Middle frontal gyrus (tissue), 1 donor: ENCODE data around the gene PCDHGC5.
A peak's percentile ranks its signal among the peaks of the same experiment; 100 is the strongest.

Experiments used
- DNase-seq: peaks from one replicate; pipeline ENCODE4 v3.0.0-alpha.2; 2015; ENCODE audit warnings: low spot score; ENCODE audit errors: extremely low spot score

The PCDHGC5 gene

DNA sequence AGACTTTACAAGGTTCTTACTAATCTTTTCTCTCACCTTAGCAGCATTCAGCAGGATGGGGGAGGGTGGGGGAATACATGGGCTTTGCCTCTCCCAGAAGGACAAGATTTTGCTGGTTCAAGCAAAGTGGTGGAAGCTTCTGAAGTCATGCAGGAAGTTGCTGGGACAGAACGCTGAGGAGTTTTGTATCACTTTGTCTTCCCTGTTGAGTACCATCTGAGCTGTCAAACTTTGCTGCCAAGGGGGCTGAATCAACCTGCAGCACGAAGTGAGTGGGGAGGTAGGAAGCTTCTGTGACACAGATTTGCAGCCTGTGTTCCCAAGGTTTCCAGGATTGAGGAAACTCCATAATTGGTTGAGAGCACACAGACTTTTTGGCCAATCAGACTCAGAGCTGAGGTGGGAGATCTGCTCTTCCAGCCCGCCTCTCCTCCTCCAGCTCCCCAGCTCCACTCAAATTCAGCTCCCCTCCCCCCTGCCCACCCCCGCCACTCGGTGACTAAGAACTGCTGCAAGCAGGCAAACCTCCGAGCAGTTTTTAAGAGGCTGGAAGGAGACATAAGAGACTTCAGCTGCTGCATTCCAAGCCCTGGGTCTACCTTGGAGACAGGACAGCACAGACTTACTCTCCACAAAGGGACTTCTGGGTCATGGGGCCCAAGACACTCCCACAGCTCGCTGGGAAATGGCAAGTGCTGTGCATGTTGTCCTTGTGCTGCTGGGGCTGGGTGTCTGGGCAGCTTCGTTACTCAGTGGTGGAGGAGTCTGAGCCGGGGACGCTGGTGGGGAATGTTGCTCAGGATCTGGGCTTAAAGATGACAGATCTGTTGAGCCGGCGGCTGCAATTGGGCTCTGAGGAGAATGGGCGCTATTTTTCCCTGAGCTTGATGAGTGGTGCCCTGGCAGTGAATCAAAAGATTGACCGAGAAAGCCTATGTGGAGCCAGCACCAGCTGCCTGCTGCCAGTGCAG, at the start of gene PCDHGC5:
TSS of gene PCDHGC5 (plus strand) at position 491 of the 971 bp plus-strand sequence. CDS start at position 651, 160 bp downstream.
- DNase-seq, result peak; percentile 63

GRCh38 chr5:141439411-141440141, 49.3 kb upstream of the PCDHGC5 start:
- DNase-seq, result no peak

GRCh38 chr5:141440341-141440740, 48.5 kb upstream of the PCDHGC5 start:
- DNase-seq, result no peak

GRCh38 chr5:141441571-141442170, 47.2 kb upstream of the PCDHGC5 start:
- DNase-seq, result no peak

DNA sequence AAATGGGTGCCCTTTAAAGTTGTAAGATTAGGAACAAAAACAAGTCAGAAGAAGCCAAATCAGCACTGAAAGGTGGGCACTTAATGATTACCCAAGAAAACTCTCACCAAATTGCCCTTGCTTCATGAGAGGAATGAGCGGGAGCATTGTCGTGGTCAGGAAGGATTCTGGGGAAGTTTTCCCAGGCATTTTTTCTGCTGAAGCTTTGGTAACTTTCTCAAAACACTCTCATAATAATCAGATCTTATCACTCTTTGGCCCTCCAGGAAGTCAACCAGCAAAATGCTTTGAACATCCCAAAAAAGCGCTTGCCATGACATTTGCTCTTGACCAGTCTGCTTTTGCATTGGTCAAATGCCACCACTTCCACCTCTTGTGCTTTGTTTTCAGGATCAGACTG, 23.5 kb upstream of the PCDHGC5 start:
- DNase-seq, result no peak

DNA sequence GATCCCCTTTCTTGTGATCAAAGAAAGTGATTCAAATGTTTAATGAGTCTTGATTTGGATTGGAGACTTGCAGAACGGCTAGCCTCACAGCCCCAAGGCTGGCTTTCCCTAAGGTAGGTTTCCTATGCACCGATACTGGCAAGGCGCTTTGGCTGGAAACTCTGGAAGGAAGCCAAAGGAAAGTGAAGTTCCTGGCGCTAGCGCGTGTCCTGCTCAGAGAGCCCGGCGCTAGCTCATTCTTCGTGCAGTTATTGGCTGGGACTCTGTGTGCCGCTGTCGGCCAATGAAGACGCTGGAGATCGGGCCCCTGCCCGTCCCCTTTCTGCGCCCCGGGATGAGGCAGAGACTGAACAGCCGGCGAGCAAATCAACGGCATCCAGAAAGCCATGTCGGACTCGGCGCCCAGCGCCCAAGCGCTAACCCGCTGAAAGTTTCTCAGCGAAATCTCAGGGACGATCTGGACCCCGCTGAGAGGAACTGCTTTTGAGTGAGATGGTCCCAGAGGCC, 13.2 kb upstream of the PCDHGC5 start, which contains the start of gene PCDHGC3:
TSS of gene PCDHGC3 (plus strand) at position 342 of the 507 bp plus-strand sequence. CDS start at position 493, 151 bp downstream.
- peak; percentile 87 for DNase-seq

DNA sequence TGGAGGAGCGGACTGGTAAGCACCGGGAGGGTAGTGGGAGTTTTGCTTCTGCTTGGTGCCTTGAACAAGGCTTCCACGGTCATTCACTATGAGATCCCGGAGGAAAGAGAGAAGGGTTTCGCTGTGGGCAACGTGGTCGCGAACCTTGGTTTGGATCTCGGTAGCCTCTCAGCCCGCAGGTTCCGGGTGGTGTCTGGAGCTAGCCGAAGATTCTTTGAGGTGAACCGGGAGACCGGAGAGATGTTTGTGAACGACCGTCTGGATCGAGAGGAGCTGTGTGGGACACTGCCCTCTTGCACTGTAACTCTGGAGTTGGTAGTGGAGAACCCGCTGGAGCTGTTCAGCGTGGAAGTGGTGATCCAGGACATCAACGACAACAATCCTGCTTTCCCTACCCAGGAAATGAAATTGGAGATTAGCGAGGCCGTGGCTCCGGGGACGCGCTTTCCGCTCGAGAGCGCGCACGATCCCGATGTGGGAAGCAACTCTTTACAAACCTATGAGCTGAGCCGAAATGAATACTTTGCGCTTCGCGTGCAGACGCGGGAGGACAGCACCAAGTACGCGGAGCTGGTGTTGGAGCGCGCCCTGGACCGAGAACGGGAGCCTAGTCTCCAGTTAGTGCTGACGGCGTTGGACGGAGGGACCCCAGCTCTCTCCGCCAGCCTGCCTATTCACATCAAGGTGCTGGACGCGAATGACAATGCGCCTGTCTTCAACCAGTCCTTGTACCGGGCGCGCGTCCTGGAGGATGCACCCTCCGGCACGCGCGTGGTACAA, 12.6 kb upstream of the PCDHGC5 start:
- DNase-seq, result no peak

- DNase-seq, result no peak
These were observed 11.8 kb upstream of the PCDHGC5 start for GRCh38 chr5:141477044-141477575.

DNA sequence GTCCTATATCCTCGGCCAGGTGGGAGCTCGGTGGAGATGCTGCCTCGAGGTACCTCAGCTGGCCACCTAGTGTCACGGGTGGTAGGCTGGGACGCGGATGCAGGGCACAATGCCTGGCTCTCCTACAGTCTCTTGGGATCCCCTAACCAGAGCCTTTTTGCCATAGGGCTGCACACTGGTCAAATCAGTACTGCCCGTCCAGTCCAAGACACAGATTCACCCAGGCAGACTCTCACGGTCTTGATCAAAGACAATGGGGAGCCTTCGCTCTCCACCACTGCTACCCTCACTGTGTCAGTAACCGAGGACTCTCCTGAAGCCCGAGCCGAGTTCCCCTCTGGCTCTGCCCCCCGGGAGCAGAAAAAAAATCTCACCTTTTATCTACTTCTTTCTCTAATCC, 11.1 kb upstream of the PCDHGC5 start:
- no peak for DNase-seq

- DNase-seq, result no peak
These were observed 10.4 kb upstream of the PCDHGC5 start for GRCh38 chr5:141478321-141478945.

- DNase-seq, result no peak
These were observed 9.1 kb upstream of the PCDHGC5 start for GRCh38 chr5:141479776-141480175.

- DNase-seq, result no peak
These were observed 5.0 kb upstream of the PCDHGC5 start for GRCh38 chr5:141483902-141484301.

- no peak for DNase-seq
These were observed 4.6 kb upstream of the PCDHGC5 start for GRCh38 chr5:141484310-141484640.

DNA sequence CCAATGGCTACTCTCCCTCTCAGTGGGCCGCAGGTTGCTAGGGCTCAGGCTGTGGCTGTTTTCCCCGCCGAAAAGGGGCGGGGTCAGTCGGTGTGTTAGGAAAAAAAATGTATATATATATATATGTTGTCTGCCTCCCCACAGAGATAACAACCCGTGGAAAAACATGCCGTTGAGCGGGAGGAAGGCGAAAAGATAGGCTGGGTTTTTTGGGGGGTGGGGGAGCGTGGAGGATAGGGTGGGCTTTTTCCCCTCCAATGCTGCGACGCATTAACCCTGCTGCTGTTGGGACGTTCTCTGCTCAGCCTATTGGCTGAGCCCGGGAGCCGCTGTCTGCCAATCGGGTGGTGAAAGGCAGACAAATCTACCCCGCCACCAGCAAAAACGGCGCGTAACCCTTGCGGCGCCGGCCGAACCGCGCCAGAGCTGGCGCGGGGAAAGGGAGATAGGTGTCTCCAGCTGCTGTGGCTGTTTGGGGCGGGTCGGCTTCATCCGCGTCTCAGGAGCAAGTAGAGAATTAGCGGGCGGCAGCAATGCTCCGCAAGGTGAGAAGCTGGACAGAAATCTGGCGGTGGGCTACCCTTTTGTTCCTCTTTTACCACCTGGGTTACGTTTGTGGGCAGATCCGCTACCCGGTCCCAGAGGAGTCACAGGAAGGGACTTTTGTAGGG, 4.1 kb upstream of the PCDHGC5 start, which contains the start of gene PCDHGC4:
TSS of gene PCDHGC4 (plus strand) at position 390 of the 671 bp plus-strand sequence. CDS start at position 534, 144 bp downstream.
- peak; percentile 68 for DNase-seq

- DNase-seq, result no peak
These were observed 3.4 kb upstream of the PCDHGC5 start for GRCh38 chr5:141485321-141486055.

GRCh38 chr5:141486091-141486490, 2.8 kb upstream of the PCDHGC5 start:
- DNase-seq, result no peak

DNA sequence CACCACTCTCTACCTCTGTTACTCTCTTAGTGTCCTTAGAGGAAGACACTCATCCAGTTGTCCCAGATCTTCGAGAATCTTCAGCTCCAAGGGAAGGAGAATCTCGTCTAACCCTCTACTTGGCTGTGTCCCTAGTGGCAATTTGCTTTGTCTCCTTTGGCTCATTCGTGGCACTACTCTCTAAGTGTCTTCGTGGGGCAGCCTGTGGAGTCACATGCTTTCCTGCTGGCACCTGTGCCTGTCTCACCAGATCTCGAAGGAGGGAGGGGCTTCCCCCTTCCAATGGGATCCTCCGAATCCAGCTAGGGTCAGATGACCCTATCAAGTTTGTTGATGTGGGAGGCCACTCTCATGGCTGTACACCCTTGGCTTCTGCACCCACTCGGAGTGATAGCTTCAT, 1.8 kb upstream of the PCDHGC5 start:
- DNase-seq, result no peak

GRCh38 chr5:141489841-141490240, 960 bp downstream of the PCDHGC5 start:
- no peak for DNase-seq

- no peak for DNase-seq
These were observed 1.4 kb downstream of the PCDHGC5 start for GRCh38 chr5:141490271-141490670.
